CD4-positive, alpha-beta T cell treated with Interleukin-6 for 4 hours (primary cell): ENCODE measurements around the gene CD52.
"Not testable (repeated sequence)": the region's sequence is repeated elsewhere in the genome, so short reads cannot be mapped to it uniquely, and the experiment has no call there.

Source experiments
- DNase-seq: peaks from one replicate; pipeline ENCODE4 v3.0.0-alpha.2; 2020; ENCODE audit warnings: mixed read lengths

CD52 gene

DNA sequence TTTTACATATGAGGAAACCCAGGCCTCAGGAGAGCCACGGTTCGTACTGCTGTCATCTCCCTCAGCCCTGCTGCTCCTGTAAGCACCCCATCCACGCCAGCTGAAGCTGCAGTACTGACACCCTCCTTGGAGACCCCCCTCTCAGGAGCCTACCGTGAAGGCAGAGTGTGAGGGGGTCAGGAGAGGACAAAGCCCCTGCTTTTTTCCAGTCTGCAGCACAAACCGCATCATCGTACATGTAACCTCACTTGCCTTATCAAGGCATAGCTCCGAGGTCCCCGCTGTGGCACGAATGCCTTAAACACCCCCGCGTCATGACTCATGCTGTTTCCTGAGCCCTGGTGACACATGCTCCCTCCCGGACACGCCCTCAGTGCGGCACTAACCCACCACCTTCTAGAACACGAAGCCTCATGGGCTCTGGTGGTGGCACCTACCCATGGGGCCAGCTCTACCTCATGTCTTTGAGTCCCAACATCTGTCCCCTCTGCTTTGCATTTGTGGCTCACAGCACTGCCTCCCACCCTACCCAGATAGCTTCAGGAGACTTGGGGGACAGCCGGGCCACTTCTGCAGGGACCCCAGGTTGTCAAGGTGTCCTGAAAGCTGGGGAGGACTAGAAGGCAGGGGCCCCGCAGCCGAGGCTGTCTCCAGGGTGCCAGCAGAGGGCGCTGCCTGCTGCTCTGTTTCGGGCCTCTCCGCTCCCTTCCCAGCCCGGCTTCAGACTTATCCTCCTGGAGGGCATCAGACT, 33.0 kb upstream of the CD52 start:
- peak; percentile 98 for DNase-seq

DNA sequence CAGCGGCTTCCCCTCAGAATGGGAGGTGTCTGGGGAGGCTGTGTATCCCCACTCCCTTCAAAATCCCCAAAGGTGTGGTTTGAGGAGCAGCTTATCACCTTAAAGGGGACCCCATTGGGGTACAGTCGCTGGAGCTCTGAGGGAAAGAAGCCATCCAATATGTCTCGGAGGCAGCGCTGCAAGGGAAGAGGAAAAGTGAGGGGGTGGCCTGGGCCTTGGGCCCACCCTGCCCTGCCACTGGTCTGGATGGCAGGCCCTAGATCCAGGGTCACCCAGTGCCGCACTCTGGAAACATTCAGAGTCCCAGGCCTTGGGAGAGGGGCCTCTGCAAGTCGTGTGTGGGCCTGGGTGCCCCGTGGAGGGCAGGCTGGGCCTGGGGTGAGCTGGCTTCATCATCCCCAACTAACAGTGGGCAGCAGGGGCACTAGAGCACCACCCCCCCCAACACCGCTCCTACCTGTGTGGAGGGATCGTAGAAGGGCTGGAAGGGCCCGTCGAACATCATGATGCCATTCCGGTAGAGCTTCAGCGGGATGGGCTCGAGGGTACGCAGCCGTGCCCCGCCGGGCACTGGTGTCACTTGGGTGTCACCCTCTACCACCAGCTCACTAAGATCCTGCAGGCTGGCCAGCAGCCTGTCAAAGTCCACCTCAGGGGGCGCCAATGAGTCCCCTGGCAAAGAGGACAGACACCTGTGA, 32.2 kb upstream of the CD52 start:
- DNase-seq = peak; percentile 57

DNA sequence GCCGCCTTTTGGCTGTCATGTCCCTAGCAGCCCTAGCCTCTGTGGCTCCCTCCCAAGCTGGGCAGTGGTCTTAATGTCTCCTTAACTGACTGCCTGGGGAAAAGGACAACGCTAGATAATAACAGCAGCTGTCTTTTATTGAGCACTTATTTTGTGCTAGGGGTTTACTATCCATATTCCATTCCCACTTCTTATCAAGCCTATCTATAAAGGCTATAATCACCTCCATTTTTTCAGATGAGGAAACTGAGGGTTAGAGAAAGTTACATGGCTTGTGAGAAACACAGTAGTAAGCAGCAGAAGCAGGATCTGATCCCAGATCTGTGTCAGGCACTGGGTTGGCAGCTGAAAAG, 31.7 kb upstream of the CD52 start:
- no peak for DNase-seq

DNA sequence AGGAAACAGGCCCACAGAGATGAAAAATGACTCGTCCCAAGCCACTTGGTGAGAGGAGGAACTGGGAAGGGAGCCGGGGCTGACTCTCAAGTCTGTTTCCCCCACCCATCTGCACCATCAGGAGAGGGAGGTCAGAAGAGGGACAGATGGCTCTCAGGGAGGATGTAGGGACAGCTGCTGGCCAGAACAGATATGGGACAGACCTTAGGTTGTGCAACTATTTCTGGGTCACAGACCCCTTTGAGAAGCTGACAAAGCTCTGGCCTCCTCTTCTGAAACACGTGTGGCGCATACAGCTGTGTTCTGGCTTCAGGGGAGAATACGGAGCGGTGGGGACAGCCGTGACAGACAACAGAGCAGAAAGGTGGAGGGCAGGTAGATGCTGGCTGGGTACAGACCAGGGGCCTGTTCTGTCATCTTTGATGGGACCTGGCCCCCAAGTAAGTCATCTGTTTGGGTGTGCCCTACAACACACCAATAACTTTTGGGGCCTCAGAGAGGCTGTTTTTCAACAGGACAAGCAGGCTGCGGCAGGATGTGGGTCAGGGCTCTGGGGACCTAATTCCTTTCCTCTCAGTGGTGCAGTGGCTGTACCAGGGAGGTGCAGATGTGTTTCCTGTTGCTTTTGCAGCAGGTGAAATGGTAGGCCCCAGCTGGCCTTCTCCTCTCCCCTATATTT, 30.6 kb upstream of the CD52 start:
- DNase-seq = peak; percentile 87

DNA sequence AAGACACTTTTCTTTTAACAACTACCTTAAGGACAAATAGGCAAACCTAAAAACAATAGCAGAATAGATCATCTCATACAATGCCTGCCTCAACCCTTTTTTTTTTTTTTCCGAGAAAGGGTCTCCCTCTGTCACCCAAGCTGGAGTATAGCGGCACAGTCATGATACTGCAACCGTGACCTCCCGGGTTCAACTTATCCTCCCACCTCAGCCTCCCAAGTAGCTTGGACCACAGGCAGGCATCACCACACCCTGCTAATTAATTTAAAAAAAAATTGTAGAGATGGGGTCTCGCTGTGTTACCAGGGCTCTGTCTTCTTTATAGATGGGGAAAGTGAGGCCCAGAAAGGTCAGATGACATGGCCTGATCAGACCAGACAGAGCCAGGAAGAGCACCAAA, 29.9 kb upstream of the CD52 start:
- no peak for DNase-seq

DNA sequence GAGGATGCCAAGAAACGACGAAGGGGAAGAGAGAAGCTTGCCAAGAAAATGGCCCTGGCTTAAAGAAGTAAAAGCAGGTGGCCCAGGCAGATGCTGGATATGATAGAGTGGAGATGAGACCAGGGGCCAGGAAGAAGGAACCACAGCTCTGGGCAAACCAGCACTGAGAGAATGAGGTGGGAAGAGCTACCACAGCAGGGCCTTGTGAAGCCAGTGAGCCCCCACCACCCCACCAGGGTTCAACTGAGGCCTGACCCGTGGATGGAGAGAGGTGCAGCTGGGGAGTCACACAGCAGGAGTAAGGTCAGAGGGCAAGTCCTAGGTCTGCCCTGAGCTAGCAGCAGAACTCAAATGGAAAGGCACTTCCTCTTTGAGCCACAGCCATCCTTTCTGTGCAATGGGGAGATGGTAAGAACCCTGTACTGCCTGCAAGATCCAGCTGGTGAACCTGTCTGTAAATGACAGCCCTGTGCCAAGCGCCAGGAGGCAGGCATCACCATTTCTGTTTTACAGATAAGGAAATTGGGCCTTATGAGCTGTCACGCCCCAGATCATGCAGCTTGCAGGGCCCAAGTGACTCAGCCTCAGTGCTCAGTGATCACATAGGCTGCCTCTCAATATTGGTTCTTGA, 29.3 kb upstream of the CD52 start:
- DNase-seq = peak; percentile 86

DNA sequence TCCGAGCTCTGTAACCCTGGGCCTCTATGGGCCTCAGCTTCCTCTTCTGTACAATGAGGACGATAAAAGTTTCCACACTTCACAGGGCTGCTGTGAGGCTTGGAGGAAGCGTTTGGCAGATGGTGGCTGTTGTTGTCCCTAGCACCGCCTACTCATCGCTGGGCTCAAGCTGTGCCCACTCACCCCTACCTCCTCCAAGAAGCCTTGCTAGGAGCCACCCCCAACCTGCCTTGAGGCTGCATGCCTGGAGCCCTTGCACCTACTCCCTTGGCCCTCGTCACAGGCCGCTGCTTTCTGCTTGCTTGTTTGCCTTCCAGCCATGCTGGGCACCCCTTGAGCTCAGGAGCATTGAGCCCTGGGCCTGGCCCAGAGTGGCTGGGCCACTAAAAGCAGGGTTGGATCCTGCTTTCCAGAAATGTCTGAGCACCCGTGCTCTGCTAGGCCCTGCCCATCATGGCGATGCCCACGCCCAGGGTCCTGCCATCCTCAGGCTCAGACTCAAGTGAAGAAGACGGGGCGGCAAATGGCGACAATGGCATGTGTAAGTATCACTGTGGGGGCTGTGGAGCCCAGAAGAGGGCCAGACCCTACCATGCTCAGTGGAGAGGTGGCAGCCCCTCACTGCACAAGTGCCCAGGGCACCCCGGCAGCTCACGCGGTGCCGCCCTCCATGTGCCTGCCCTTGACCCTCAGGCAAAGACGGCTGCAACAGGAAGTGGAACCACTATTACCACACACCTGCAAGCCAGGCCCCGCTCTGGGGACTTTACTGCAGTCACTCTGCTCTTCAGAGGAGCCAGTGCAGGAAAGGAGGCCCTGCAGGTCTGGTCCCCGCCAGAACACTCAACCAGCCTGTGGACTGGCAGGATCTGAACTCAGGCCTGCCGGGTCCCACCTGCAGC, 28.3 kb upstream of the CD52 start:
- DNase-seq = peak; percentile 67

DNA sequence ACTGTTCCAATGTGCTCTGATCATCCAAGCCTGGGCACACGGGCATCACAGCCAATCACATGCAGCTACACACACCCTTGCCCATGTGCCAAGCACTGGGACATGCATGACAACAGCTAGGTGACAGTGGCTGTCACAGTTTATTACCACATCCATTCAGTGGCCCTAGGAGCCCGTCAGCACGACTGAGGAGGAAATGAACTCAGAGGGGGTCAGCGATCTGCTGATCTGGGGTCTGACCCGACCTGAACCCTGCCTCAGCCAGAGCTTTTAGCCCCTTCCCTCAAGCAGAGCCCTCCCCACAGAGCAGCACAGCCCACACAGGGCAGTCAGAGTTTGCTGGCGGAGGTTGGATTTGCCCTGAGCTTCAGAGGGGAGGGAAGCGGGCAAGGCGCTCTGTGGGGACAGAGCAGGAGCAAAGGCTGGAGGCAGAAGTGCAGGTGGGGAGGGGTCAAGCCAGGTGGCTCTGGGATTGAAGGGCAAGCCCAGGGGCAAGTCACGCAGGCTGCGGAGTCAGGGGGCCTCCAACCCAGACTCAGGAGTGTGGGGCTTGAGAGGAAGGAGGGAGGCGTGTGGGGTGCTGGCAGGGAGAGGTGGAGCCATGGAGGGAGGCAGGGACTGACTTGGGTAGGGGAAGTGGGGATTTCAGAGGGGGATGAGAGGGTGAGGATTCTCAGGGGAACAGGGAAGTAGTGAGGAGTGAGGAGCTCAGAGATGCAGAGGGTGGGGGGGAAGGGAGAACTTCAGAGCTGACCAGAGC, 27.5 kb upstream of the CD52 start:
- no peak for DNase-seq

DNA sequence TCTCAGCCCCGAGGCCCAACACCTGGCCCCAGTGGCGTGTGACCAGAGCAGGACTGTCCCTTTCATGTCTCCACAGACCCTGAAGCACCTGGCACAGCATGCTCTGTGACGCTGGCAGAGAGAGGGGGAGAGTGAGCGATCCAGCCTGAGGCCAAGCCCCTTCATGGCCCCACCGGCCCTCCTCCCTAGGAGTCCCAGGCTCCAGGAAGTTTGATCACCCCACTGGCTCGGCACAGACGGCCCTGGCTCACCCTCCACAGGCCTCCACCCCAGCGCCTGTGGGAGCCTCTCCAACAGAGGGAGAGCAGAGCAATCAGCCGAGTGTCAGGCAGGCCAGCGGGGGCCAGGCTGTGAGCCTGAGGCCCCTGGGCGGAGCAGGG, 26.9 kb upstream of the CD52 start:
- DNase-seq = no peak

DNA sequence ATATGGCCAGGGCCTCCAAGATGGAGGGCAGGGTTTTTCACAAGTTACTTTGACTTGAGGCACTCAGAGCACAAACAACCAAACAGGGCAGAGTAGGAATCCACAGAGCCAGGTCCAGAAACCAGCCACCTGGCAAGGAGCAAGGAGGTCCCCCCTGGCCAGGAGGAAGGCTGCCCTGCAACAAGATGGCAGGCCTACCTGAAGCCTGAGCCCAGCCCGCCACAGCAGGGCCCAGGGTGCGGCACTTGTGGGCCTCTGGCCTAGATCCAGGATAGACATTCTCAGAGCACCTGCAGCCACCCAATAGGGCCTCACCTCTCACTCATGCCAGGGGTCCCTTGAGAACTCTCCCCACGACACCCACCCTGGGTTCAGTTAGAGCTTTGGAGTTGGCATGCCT, 26.3 kb upstream of the CD52 start:
- no peak for DNase-seq

DNA sequence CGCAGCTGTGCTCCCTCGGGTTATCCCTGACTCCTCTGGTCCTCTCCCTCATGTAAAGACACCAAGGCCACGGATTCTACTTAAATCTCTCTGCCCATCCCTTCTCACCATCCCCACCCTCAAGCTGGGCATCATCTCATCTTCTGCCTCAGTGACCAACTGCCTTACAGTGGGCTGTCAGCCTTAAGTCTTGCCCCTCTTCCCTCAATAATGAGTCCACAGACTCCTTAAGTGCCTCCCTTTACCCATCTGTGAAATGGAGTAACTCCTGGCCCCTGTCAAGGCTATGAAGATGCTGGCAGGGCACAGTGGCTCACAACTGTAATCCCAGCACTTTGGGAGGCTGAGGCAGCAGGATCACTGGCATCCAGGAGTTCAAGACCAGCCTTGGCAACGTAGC, 25.8 kb upstream of the CD52 start:
- DNase-seq = no peak

DNA sequence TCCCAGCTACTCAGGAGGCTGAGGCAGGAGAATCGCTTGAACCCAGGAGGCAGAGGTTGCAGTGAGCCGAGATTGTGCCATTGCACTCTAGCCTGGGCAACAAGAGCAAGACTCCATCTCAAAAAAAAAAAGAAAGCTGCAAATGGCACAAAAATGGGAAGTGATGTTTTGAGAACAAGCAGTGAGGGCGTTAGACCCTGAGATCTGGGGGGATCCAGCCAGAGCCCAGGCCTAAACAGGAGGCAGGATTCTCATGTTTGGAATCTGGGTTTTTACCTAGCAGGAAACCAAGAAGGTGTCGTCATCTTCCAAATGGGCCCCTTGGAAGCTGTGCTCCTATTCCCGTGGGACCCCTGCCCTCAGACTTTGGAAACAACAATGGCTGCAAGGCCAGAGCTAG, 25.0 kb upstream of the CD52 start:
- DNase-seq = not testable (repeated sequence)

DNA sequence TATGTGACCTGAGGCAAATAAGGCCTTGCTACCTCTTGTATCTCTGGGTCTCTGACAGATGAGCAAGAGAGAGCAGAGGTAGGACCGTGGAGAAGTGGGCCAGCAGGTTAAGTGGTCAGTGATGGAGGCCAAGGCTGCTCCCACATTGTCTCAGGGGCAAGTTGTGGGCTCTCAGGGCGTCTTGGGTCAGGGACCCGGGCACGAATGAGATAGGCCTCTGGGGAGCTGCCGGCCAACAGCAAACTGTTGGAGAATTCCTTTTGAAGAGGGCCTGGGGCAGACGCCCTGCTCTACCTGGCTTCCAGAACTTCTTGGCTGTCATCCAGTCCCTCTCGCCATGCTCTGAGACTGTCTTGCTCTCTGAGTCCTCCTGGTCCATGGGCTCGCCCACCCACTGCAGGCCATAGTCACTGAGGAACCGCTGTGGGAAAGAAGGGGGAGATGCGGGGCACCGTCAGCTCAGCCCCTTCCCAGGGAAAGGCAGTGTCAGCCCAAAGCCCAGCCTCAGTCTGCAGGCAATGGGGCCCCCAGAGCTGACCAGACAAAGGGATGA, 23.8 kb upstream of the CD52 start:
- DNase-seq = no peak

DNA sequence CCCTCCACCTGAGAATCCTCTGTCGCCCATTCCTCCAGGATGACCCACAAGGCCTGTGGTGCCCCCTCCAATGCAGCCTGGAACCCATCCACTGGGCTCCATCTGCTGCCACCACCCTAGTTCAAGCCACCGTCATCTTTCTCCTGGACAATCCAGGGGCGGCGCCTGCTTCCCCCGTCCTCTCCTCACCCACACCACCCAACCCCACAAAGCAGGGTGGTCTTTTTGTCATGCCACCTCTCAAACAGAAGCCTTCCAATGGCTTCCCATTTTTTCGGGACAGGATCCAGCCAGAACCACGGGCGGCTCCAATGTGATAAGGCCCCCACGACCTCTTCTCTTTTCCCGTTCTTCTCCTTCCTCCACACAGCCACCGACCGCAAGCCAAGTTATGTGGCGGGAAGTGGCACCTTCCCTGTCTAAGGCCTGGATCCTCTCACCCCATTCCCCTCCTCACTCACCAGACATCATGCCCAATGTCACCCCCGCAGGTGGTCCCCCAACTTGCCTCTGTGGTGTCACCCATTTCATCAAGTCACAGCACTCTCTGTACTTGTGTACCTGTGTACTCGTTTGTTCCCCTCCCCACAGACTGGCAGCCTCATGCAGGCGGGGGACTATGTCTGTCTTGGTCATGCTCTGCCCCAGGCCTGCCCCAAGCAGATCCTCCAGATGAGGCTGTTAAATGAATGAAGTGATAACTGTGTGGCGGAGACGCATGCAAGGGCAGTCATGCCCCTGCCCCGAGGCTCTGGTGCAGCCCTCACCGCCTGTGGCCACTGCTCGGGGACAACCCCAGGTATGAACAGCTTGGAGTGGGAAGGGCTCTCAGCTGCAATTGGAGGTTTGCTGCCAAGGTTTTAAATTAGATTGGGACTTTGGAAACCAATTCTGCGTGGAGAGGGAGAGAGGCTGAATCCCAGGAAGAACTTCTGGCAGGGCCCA, 22.3 kb upstream of the CD52 start:
- no peak for DNase-seq

DNA sequence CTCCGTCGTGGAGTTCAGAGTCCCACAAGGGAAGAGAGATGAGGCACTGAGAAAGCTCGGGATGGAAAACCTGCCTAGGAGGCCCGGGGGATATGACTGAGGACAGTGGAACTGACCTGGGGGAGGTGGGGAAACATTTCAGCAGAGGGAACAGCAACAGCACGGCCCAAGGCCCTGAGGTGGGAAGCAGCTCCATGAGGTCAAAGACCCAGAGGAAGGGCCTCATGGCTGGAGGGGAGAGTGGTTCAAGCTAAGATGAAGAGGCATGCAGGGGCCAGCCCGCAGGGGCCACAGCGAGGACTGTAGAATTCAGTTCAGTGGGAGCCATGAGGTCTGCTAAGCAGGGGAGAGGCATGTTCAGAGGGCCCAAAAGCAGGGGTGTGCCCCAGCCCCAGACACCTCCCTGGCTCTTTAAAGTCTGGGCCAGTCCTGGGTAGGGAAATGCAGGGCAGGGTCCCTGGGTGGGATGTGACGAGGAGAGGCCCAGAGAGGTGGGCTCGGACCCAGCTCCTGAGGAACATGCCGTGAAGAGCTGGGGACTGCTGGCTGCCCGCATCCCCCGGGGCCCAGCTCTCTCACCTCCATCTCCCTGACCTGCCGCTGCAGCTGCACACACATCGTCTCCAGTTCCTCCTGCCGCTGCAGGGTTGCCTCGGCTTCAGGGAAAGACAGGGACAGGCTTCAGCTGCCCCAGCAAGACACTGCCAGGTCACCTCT, 21.3 kb upstream of the CD52 start:
- DNase-seq = no peak

DNA sequence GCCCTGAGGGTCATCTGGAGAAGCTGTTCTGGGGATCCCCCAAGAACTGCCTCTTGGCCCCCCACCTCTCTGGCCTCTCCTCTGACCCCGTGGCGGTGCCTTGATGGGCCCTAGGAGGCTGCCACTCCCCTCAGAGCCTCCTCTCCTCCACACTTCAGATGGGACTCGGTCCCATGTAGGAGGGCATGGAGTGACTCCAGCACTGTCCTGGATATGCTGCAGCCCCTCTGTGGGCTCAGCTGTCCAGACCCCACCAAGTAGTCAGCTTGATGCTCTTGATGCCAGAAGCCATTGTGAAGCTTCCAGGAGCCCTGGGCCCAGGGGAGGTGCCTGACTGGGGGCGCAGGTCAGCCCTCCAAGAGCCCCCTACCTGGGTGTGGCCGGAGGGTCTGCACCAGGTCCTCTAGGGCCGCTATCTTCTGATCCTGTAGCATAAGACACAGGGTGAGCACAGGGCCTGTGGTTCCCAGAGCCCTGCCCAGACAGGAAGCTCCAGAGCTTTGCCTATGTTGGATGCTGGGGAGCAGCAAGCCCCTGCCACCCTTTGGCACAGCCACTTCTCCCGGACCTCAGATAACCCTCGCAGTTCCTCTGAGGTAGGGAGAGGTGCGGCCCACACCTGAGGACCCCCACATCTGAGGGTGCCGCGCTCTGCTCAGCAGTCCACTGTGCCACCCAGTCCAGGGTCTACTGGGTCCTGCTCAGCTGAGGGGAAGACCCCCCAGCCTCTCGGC, 20.5 kb upstream of the CD52 start:
- no peak for DNase-seq

DNA sequence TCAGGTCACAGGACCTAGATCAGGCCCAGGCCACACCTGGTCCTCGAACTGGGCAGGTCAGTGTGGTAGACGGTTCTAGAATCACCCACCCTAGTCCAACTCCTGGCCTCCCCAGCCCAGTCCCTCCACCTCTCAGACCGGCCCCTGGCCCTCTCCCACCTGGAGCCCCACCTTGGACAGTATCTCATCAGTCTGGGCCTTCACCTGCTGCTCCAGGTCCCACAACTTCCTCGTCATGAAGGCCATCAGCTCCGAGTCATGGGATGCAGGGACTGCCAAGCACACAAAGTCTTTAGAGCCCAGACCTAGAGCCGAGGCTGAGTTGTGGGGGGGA, 20.0 kb upstream of the CD52 start:
- no peak for DNase-seq

DNA sequence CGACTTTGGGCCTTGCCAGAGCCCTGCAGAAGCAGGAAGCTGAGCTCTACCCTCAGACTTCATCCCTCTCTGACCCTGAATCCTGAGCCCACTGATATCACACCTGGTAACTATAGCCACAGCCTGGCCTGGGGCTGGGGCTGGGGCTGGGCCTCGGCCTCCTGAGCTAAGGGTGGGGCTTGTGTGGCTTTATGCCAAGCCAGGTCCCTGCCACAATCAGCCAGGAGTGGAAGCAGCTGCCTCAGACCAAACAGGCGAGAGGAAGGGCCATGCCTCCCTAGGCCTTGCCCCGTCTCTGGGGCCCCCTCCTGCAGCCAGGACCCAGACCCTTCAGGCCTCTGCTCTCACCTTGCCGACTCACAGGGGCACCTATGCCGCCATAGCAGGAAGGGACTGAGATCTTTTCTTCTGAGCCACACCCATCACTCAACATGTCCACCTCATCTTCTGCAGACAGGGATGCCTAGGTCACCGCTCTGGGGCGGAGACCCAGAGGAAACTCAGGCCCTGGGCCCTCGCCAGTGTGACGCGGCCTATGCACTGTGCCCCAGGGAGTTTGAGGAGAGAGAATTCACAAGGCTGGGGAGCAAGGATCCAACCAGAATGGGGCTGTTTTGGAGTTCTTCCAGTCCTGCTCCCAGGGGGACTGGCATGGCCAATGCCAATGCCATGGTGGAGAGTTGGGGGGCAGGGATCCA, 17.0 kb upstream of the CD52 start:
- no peak for DNase-seq
